ENCODE results near the gene ZNF668. TPM values are rescaled to one million over a fixed set of nuclear protein-coding genes. Genes with fewer than 3 reads are reported as not detected.

The ZNF668 gene
- total and polyA plus RNA-seq, 2 of the 13 experiments (the other 11 are each of a cell fraction or from before 2014, with no cell fraction given) = 3.8 to 9.8 TPM

DNA sequence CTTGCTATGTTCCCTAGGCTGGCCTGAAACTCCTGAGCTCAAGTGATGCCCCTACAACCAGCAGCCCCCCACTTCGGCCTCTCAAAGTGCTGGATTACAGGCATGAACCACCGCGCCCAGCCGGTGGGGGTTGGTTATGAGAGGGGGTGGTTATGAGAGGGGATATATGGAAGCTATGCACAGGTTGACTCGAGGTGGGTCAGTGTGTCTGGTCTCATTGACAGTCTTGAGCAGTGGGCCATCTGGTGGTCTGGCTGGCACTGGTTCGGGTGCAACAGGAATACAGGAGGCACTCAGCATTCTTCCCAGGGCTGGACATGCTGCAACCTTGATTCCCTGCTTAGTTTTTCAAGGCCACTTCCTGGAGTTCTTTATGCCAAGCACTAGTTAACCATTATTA, 58.0 kb downstream of the ZNF668 start (continued):
- TF ChIP-seq NPAS2 (CRISPR knock-in tag; IDR thresholded peaks at IDR 0.05; ENCODE audit: borderline replicate concordance) (no peak), KAT8 (CRISPR knock-in tag; IDR thresholded peaks at IDR 0.05) (peak; percentile 50), EED (CRISPR knock-in tag; IDR thresholded peaks at IDR 0.05) (0 out of 2 replicates have a peak, but pooled peaks have one; percentile 27), ERF (CRISPR knock-in tag; IDR thresholded peaks at IDR 0.05) (peak; percentile 59; the same call in 1 of the 2 replicates), HOXA3 (CRISPR knock-in tag; IDR thresholded peaks at IDR 0.05) (peak; percentile 52; the same call in 1 of the 2 replicates), NFE2 (CRISPR knock-in tag; IDR thresholded peaks at IDR 0.05) (no peak), THAP11 (CRISPR knock-in tag; IDR thresholded peaks at IDR 0.05) (peak; percentile 55), YEATS4 (CRISPR knock-in tag; IDR thresholded peaks at IDR 0.05; ENCODE audit: borderline replicate concordance) (no peak), ZNF446 (CRISPR knock-in tag; IDR thresholded peaks at IDR 0.05) (no peak), HDAC2 (CRISPR knock-in tag; IDR thresholded peaks at IDR 0.05) (0 out of 2 replicates have a peak, but pooled peaks have one; percentile 23), CAMTA2 (CRISPR knock-in tag; IDR thresholded peaks at IDR 0.05; ENCODE audit: borderline replicate concordance) (0 out of 2 replicates have a peak, but pooled peaks have one; percentile 38), ZNF672 (CRISPR knock-in tag; IDR thresholded peaks at IDR 0.05) (no peak), GTF3A (CRISPR knock-in tag; conservative IDR thresholded peaks at IDR 0.05) (no peak), RAD21 (CRISPR knock-in tag; IDR thresholded peaks at IDR 0.05) (peak; percentile 86), GPN1 (CRISPR knock-in tag; IDR thresholded peaks at IDR 0.05; ENCODE audit: borderline replicate concordance) (no peak), SOX5 (CRISPR knock-in tag; IDR thresholded peaks at IDR 0.05; ENCODE audit: borderline replicate concordance) (peak; percentile 22; the same call in 1 of the 2 replicates), SMC3 (IDR thresholded peaks at IDR 0.05; ENCODE audit: low read length) (peak; percentile 85), HMG20B (CRISPR knock-in tag; conservative IDR thresholded peaks at IDR 0.05) (no peak), NR2F2 (IDR thresholded peaks at IDR 0.05; ENCODE audit: borderline replicate concordance, low read depth) (no peak), ZNF839 (CRISPR knock-in tag; IDR thresholded peaks at IDR 0.05; ENCODE audit: borderline replicate concordance) (no peak), ZNF207 (IDR thresholded peaks at IDR 0.05; ENCODE audit: borderline replicate concordance) (no peak), KDM2A (CRISPR knock-in tag; IDR thresholded peaks at IDR 0.05; ENCODE audit: borderline replicate concordance, low read depth) (peak; percentile 62; the same call in 1 of the 2 replicates), AGO2 (optimal IDR thresholded peaks at IDR 0.05; ENCODE audit: low read depth, low read length) (no peak), ZNF343 (CRISPR knock-in tag; IDR thresholded peaks at IDR 0.05) (no peak), ZNF34 (CRISPR knock-in tag; IDR thresholded peaks at IDR 0.05; ENCODE audit: borderline replicate concordance) (no peak), AHR (CRISPR knock-in tag; IDR thresholded peaks at IDR 0.05) (no peak)
- TF ChIP-seq, protein P1, sequence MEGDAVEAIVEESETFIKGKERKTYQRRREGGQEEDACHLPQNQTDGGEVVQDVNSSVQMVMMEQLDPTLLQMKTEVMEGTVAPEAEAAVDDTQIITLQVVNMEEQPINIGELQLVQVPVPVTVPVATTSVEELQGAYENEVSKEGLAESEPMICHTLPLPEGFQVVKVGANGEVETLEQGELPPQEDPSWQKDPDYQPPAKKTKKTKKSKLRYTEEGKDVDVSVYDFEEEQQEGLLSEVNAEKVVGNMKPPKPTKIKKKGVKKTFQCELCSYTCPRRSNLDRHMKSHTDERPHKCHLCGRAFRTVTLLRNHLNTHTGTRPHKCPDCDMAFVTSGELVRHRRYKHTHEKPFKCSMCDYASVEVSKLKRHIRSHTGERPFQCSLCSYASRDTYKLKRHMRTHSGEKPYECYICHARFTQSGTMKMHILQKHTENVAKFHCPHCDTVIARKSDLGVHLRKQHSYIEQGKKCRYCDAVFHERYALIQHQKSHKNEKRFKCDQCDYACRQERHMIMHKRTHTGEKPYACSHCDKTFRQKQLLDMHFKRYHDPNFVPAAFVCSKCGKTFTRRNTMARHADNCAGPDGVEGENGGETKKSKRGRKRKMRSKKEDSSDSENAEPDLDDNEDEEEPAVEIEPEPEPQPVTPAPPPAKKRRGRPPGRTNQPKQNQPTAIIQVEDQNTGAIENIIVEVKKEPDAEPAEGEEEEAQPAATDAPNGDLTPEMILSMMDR (CRISPR knock-in tag; IDR thresholded peaks at IDR 0.05) = peak; percentile 94
- TF ChIP-seq, protein P2, sequence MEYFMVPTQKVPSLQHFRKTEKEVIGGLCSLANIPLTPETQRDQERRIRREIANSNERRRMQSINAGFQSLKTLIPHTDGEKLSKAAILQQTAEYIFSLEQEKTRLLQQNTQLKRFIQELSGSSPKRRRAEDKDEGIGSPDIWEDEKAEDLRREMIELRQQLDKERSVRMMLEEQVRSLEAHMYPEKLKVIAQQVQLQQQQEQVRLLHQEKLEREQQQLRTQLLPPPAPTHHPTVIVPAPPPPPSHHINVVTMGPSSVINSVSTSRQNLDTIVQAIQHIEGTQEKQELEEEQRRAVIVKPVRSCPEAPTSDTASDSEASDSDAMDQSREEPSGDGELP (IDR thresholded peaks at IDR 0.05; ENCODE audit: borderline replicate concordance, low read depth) = no peak
- TF ChIP-seq, protein P3, sequence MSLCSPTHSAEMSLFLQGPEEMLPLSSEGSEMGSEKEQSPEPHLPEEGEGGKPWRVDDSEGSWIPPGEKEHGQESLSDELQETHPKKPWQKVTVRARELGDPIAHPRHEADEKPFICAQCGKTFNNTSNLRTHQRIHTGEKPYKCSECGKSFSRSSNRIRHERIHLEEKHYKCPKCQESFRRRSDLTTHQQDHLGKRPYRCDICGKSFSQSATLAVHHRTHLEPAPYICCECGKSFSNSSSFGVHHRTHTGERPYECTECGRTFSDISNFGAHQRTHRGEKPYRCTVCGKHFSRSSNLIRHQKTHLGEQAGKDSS (CRISPR knock-in tag; IDR thresholded peaks at IDR 0.05; ENCODE audit: borderline replicate concordance, low read depth) = peak; percentile 22; the same call in 1 of the 2 replicates

Measured in HepG2 (cell line).